IMR-90 (cell line): Measurements from ENCODE around the gene STAT4. TPM values are rescaled to one million over a fixed set of nuclear protein-coding genes. Genes with fewer than 3 reads are reported as not detected.

Experiments used
- ATAC-seq: fragments of 200-7000 bp; cut with Tn5 transposase; 2 replicates; pipeline ENCODE4 v1.9.1; 2020; ENCODE audit warnings: low read depth, mild to moderate bottlenecking, moderate library complexity
- BruUV-seq: library from RNA; stranded (reverse); fragments of 400-500 nt; replicated peaks from 2 replicates; lab custom pipeline; 2021; lab: Mats Ljungman, UMichigan
- CTCF ChIA-PET: fragments of 300-600 bp; formaldehyde crosslinking; extraction: SDS; loops from one replicate; lab custom pipeline; 2021; ENCODE audit warnings: antibody characterized with exemption; lab: Yijun Ruan, JAX
- POLR2A ChIA-PET: fragments of 300-600 bp; sonication (Branson Sonifier 250); formaldehyde crosslinking; loops from one replicate; lab custom pipeline; 2022; ENCODE audit warnings: antibody characterized with exemption; ENCODE audit not compliant: unreplicated experiment; lab: Charles Lee
- DNase-seq: peaks from one replicate; pipeline ENCODE4 v3.0.0; 2013
- H2AFZ ChIP-seq: replicated peaks from 2 replicates; pipeline ENCODE3; 2013; ENCODE audit warnings: low read length, mild to moderate bottlenecking; ENCODE audit not compliant: poor library complexity
- H2AK5ac ChIP-seq: 2 replicates; pipeline ENCODE4 v1.6.1; 2013; ENCODE audit warnings: low read depth, low read length, inconsistent platforms
- H2AK9ac ChIP-seq: replicated peaks from 2 replicates; pipeline ENCODE3; 2013; ENCODE audit warnings: mild to moderate bottlenecking, low read depth, low read length, moderate library complexity; ENCODE audit not compliant: poor library complexity
- H2BK120ac ChIP-seq: 2 replicates; pipeline ENCODE4 v1.6.1; 2013; ENCODE audit warnings: low read depth, low read length, inconsistent platforms
- H2BK15ac ChIP-seq: 3 replicates; pipeline ENCODE4 v1.6.1; 2013; ENCODE audit warnings: low read depth, low read length, inconsistent platforms
- H2BK20ac ChIP-seq: 2 replicates; pipeline ENCODE4 v1.6.1; 2013; ENCODE audit warnings: low read depth, mild to moderate bottlenecking, inconsistent platforms, low read length, moderate library complexity
- H2BK5ac ChIP-seq: 2 replicates; pipeline ENCODE4 v1.6.1; 2013; ENCODE audit warnings: mild to moderate bottlenecking, low read depth, low read length, inconsistent platforms; ENCODE audit not compliant: poor library complexity, severe bottlenecking
- H3K14ac ChIP-seq: replicated peaks from 2 replicates; pipeline ENCODE4 v1.6.1; 2013; ENCODE audit warnings: low read depth, low read length, inconsistent platforms
- H3K18ac ChIP-seq: 2 replicates; pipeline ENCODE4 v1.6.1; 2013; ENCODE audit warnings: low read depth, low read length, control low read depth
- H3K23ac ChIP-seq: 2 replicates; pipeline ENCODE4 v1.6.1; 2013; ENCODE audit warnings: low read depth, low read length, inconsistent platforms
- H3K27ac ChIP-seq: 2 replicates; pipeline ENCODE4 v1.5.1; 2013; ENCODE audit warnings: mild to moderate bottlenecking, control low read depth, low read length; ENCODE audit not compliant: insufficient read depth
- H3K27me3 ChIP-seq: 2 replicates; pipeline ENCODE4 v1.6.1; 2013; ENCODE audit warnings: low read length; ENCODE audit not compliant: control insufficient read depth, insufficient read depth
- H3K36me3 ChIP-seq: 2 replicates; pipeline ENCODE4 v1.6.1; 2013; ENCODE audit warnings: low read length, mixed read lengths; ENCODE audit not compliant: control insufficient read depth, insufficient read depth
- H3K4ac ChIP-seq: 2 replicates; pipeline ENCODE4 v1.6.1; 2013; ENCODE audit warnings: low read depth, low read length, inconsistent platforms
- H3K4me1 ChIP-seq: 2 replicates; pipeline ENCODE4 v1.6.1; 2013; ENCODE audit warnings: low read length, mixed read lengths; ENCODE audit not compliant: control insufficient read depth, insufficient read depth
- H3K4me2 ChIP-seq: 2 replicates; pipeline ENCODE4 v1.6.1; 2013; ENCODE audit warnings: low read depth, mild to moderate bottlenecking, control low read depth, low read length, moderate library complexity
- H3K4me3 ChIP-seq: 2 replicates; pipeline ENCODE4 v1.5.1; 2013; ENCODE audit warnings: low read depth, mild to moderate bottlenecking, control low read depth, low read length, moderate library complexity; ENCODE audit not compliant: insufficient read depth
- H3K56ac ChIP-seq: 2 replicates; pipeline ENCODE4 v1.6.1; 2013; ENCODE audit warnings: low read length, inconsistent platforms; ENCODE audit not compliant: insufficient read depth; ENCODE audit errors: extremely low read depth
- H3K79me1 ChIP-seq, 2 experiments: 2 replicates each; pipeline ENCODE4 v1.6.1; 2013; ENCODE audit warnings: low read length in 2 of 2, inconsistent platforms in 1 of 2, low read depth in 1 of 2
- H3K9ac ChIP-seq: 2 replicates; pipeline ENCODE4 v1.6.1; 2013; ENCODE audit warnings: low read depth, low read length, control low read depth
- H3K9me1 ChIP-seq: 2 replicates; pipeline ENCODE4 v1.6.1; 2013; ENCODE audit warnings: low read length, inconsistent platforms; ENCODE audit not compliant: insufficient read depth
- H3K9me3 ChIP-seq: 2 replicates; pipeline ENCODE4 v1.6.1; 2013; ENCODE audit warnings: low read length; ENCODE audit not compliant: control insufficient read depth, insufficient read depth
- H4K20me1 ChIP-seq: 2 replicates; pipeline ENCODE4 v1.6.1; 2013; ENCODE audit warnings: low read length, inconsistent platforms; ENCODE audit not compliant: insufficient read depth
- H4K5ac ChIP-seq: 2 replicates; pipeline ENCODE4 v1.6.1; 2013; ENCODE audit warnings: mild to moderate bottlenecking, low read depth, low read length, control low read depth
- H4K8ac ChIP-seq, 2 experiments: 2 replicates each; pipeline ENCODE4 v1.6.1; 2013; ENCODE audit warnings: low read depth in 2 of 2, low read length in 2 of 2, control low read depth in 1 of 2, inconsistent platforms in 1 of 2
- H4K91ac ChIP-seq: 2 replicates; pipeline ENCODE4 v1.6.1; 2013; ENCODE audit warnings: low read depth, low read length, inconsistent platforms; ENCODE audit not compliant: insufficient read depth
- BHLHE40 ChIP-seq: fragments of 150-350 bp; IDR thresholded peaks from 2 replicates; pipeline ENCODE4 v1.6.1; 2016; ENCODE audit warnings: mild to moderate bottlenecking, low read depth, low read length
- CEBPB ChIP-seq: IDR thresholded peaks from 2 replicates; pipeline ENCODE4 v1.6.1; 2012; ENCODE audit warnings: low read depth, low read length, improper control_type of control experiment
- CHD1 ChIP-seq: IDR thresholded peaks from 2 replicates; pipeline ENCODE4 v1.6.1; 2012; ENCODE audit warnings: low read depth, low read length, improper control_type of control experiment
- FOS ChIP-seq: fragments of 150-350 bp; IDR thresholded peaks from 2 replicates; pipeline ENCODE4 v1.6.1; 2016; ENCODE audit warnings: low read depth, low read length
- MAZ ChIP-seq: IDR thresholded peaks from 2 replicates; pipeline ENCODE4 v1.6.1; 2012; ENCODE audit warnings: low read depth, mild to moderate bottlenecking, low read length, improper control_type of control experiment, moderate library complexity, borderline replicate concordance
- MXI1 ChIP-seq: IDR thresholded peaks from 2 replicates; pipeline ENCODE4 v1.6.1; 2012; ENCODE audit warnings: low read depth, mild to moderate bottlenecking, low read length, moderate library complexity, borderline replicate concordance
- NFE2L2 ChIP-seq: fragments of 150-350 bp; IDR thresholded peaks from 2 replicates; pipeline ENCODE4 v1.6.1; 2016; ENCODE audit warnings: low read depth, mild to moderate bottlenecking, low read length
- RAD21 ChIP-seq: IDR thresholded peaks from 2 replicates; pipeline ENCODE4 v1.6.1; 2012; ENCODE audit warnings: low read length, improper control_type of control experiment
- RCOR1 ChIP-seq: IDR thresholded peaks from 2 replicates; pipeline ENCODE4 v1.6.1; 2012; ENCODE audit warnings: mild to moderate bottlenecking, low read length, improper control_type of control experiment; ENCODE audit not compliant: insufficient replicate concordance
- RFX5 ChIP-seq: IDR thresholded peaks from 2 replicates; pipeline ENCODE4 v1.8.0; 2012; ENCODE audit warnings: low read depth, mild to moderate bottlenecking, low read length, moderate library complexity
- SMC3 ChIP-seq: fragments of 150-350 bp; IDR thresholded peaks from 2 replicates; pipeline ENCODE4 v1.6.1; 2016; ENCODE audit warnings: low read depth, mild to moderate bottlenecking, antibody characterized with exemption, low read length, moderate library complexity
- WGBS, 2 experiments: methylation state at CpG; one replicate each; pipeline versions ENCODE4 v1.1.5 to v1.1.7; 2013; ENCODE audit warnings: missing lambda C conversion rate in 2 of 2; ENCODE audit not compliant: insufficient read length in 1 of 2; ENCODE audit errors: extremely low coverage in 2 of 2; 5-methylcytosine and 5-hydroxymethylcytosine counted together
- dilution Hi-C: fragments of 300-500 bp; cut with HindIII; formaldehyde crosslinking; loops from one replicate; pipeline ENCODE4 v1.14.3; 2018; ENCODE audit warnings: low sequenced_read_pairs; ENCODE audit not compliant: unreplicated experiment
- in situ Hi-C: fragments of 300-500 bp; cut with MboI; formaldehyde crosslinking; loops from 3 replicates; pipeline ENCODE4 v1.14.3; 2019; ENCODE audit warnings: low sequenced_read_pairs, inconsistent platforms, mixed read lengths
- intact Hi-C: fragments of 100-400 bp; cut with micrococcal nuclease; formaldehyde crosslinking; loops from 2 replicates; pipeline ENCODE4 v1.10.0; 2022
- polyA plus RNA-seq, 3 experiments: library from polyadenylated mRNA; depleted of rRNA; stranded (reverse); fragments of >200 nt; gene quantifications; 2 replicates each; pipeline ENCODE4 v1.2.3, GENCODE V29; 2012; ENCODE audit warnings: low replicate concordance in 1 of 3
- total RNA-seq: library from RNA; depleted of rRNA; stranded (reverse); fragments of >200 nt; gene quantifications from 2 replicates; pipeline ENCODE4 v1.2.3, GENCODE V29; 2012
- TF ChIP-seq, protein P1 (sequence below): conservative IDR thresholded peaks from 2 replicates; pipeline ENCODE4 v1.5.1; 2012; ENCODE audit warnings: mild to moderate bottlenecking, low read depth, low read length, improper control_type of control experiment
- TF ChIP-seq, protein P2 (sequence below): fragments of 150-350 bp; IDR thresholded peaks from 2 replicates; pipeline ENCODE4 v1.6.1; 2017; ENCODE audit warnings: mild to moderate bottlenecking, antibody characterized with exemption, low read length, low read depth

Gene STAT4
- total and polyA plus RNA-seq, 2 of the 4 experiments (the other 2 are of a cell fraction), result 0.36 to 0.48 TPM

- in situ Hi-C loops, result no loop called here
- Histone ChIP-seq H2BK15ac (no peak overlapping the region), H4K5ac (no peak overlapping the region), H3K4me2 (no peak overlapping the region), H2BK120ac (no peak overlapping the region), H3K27ac (no peak overlapping the region), H2AFZ (no peak overlapping the region), H2BK5ac (no peak overlapping the region), H3K36me3 (peaks cover 63% of the 10 kb centered on the region), H4K20me1 (0 out of 2 replicates have a peak, but pooled peaks cover 4% of the 10 kb centered on the region), H2BK20ac (no peak overlapping the region), H3K9me1 (peaks cover 2% of the 10 kb centered on the region; the same call in 1 of the 2 replicates), H2AK5ac (no peak overlapping the region), H3K4ac (no peak overlapping the region), H3K14ac (no peak overlapping the region), H3K4me3 (no peak overlapping the region), H3K56ac (no peak overlapping the region), H3K4me1 (no peaks in the 10 kb centered on the region), H3K9me3 (no peaks in the 10 kb centered on the region), H3K79me1 (peaks cover 10 to 19% of the 10 kb centered on the region in 2 experiments), H2AK9ac (no peak overlapping the region), H3K23ac (no peak overlapping the region), H3K18ac (no peak overlapping the region), H3K9ac (no peak overlapping the region), H4K91ac (no peak overlapping the region), H4K8ac (no peak overlapping the region), H3K27me3 (no peaks in the 10 kb centered on the region)
- intact Hi-C loops, result no loop called here
- ChIA-PET POLR2A (no interaction called here), CTCF (no interaction called here)
- 100% methylated on average over 2 of the region's 6 CpGs; no CpG with 5 or more reads in 1 of the 2 experiments for WGBS, 2 experiments
- TF ChIP-seq NFE2L2 (no peak), FOS (no peak), MAZ (no peak), RAD21 (no peak), RFX5 (no peak), RCOR1 (no peak), SMC3 (no peak), BHLHE40 (no peak), CEBPB (no peak), MXI1 (no peak), CHD1 (no peak)
- TF ChIP-seq, protein P1, sequence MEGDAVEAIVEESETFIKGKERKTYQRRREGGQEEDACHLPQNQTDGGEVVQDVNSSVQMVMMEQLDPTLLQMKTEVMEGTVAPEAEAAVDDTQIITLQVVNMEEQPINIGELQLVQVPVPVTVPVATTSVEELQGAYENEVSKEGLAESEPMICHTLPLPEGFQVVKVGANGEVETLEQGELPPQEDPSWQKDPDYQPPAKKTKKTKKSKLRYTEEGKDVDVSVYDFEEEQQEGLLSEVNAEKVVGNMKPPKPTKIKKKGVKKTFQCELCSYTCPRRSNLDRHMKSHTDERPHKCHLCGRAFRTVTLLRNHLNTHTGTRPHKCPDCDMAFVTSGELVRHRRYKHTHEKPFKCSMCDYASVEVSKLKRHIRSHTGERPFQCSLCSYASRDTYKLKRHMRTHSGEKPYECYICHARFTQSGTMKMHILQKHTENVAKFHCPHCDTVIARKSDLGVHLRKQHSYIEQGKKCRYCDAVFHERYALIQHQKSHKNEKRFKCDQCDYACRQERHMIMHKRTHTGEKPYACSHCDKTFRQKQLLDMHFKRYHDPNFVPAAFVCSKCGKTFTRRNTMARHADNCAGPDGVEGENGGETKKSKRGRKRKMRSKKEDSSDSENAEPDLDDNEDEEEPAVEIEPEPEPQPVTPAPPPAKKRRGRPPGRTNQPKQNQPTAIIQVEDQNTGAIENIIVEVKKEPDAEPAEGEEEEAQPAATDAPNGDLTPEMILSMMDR, result no peak
- TF ChIP-seq, protein P2, sequence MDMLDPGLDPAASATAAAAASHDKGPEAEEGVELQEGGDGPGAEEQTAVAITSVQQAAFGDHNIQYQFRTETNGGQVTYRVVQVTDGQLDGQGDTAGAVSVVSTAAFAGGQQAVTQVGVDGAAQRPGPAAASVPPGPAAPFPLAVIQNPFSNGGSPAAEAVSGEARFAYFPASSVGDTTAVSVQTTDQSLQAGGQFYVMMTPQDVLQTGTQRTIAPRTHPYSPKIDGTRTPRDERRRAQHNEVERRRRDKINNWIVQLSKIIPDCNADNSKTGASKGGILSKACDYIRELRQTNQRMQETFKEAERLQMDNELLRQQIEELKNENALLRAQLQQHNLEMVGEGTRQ, result no peak
- no TSS peak for BruUV-seq
- DNase-seq (no peak), ATAC-seq (no peak)
- dilution Hi-C loops, result no loop called here
These were observed 157.5 kb downstream of the STAT4 start for GRCh38 chr2:190993292-190993643.
